Trophoblast cell (in vitro differentiated cells and primary cell): Measurements from ENCODE around the gene HAVCR2.

Experiments used
- DNase-seq, 2 donors: peaks; one replicate each; pipeline ENCODE4 v3.0.0-alpha.2; 2016
- H2AFZ ChIP-seq: 2 replicates; pipeline ENCODE4 v1.6.1; 2013; ENCODE audit warnings: low read length, moderate library complexity, mild to moderate bottlenecking; ENCODE audit not compliant: insufficient read depth, poor library complexity
- H2AK5ac ChIP-seq: 2 replicates; pipeline ENCODE4 v1.6.1; 2013; ENCODE audit warnings: mild to moderate bottlenecking, low read length
- H2BK120ac ChIP-seq: 2 replicates; pipeline ENCODE4 v1.6.1; 2013; ENCODE audit warnings: low read length, mild to moderate bottlenecking, moderate library complexity; ENCODE audit not compliant: insufficient read depth, poor library complexity
- H2BK12ac ChIP-seq: 2 replicates; pipeline ENCODE4 v1.6.1; 2013; ENCODE audit warnings: mild to moderate bottlenecking, low read length, moderate library complexity
- H2BK5ac ChIP-seq: 2 replicates; pipeline ENCODE4 v1.6.1; 2013; ENCODE audit warnings: low read length, low read depth, moderate library complexity, mild to moderate bottlenecking; ENCODE audit not compliant: poor library complexity
- H3K14ac ChIP-seq: 2 replicates; pipeline ENCODE4 v1.6.1; 2013; ENCODE audit warnings: mild to moderate bottlenecking, low read length
- H3K18ac ChIP-seq: 2 replicates; pipeline ENCODE4 v1.6.1; 2013; ENCODE audit warnings: mild to moderate bottlenecking, low read length
- H3K23ac ChIP-seq: 2 replicates; pipeline ENCODE4 v1.6.1; 2013; ENCODE audit warnings: low read length
- H3K27ac ChIP-seq: 2 replicates; pipeline ENCODE4 v1.5.1; 2013; ENCODE audit warnings: low read depth, mild to moderate bottlenecking, inconsistent platforms, low read length, moderate library complexity
- H3K27me3 ChIP-seq: 2 replicates; pipeline ENCODE4 v1.6.1; 2013; ENCODE audit warnings: inconsistent platforms, mild to moderate bottlenecking, low read length, moderate library complexity; ENCODE audit not compliant: insufficient read depth
- H3K36me3 ChIP-seq, 2 experiments: 1 replicate in 1 of 2; 2 replicates in 1 of 2; pipeline ENCODE4 v1.6.1; 2013; ENCODE audit warnings: low read length in 2 of 2, mild to moderate bottlenecking in 2 of 2, moderate library complexity in 1 of 2; ENCODE audit not compliant: insufficient read depth in 2 of 2, control insufficient read depth in 1 of 2
- H3K4ac ChIP-seq: 2 replicates; pipeline ENCODE4 v1.6.1; 2013; ENCODE audit warnings: low read depth, mild to moderate bottlenecking, low read length, moderate library complexity
- H3K4me1 ChIP-seq, 2 experiments: 1 replicate in 1 of 2; 2 replicates in 1 of 2; pipeline ENCODE4 v1.6.1; 2013; ENCODE audit warnings: low read length in 2 of 2, mild to moderate bottlenecking in 2 of 2, moderate library complexity in 1 of 2; ENCODE audit not compliant: insufficient read depth in 2 of 2, control insufficient read depth in 1 of 2
- H3K4me2 ChIP-seq: 2 replicates; pipeline ENCODE4 v1.6.1; 2013; ENCODE audit warnings: inconsistent platforms, mild to moderate bottlenecking, low read length, moderate library complexity
- H3K4me3 ChIP-seq: 2 replicates; pipeline ENCODE4 v1.5.1; 2013; ENCODE audit warnings: mild to moderate bottlenecking, low read depth, low read length, inconsistent platforms
- H3K79me1 ChIP-seq: one replicate; pipeline ENCODE4 v1.6.1; 2013; ENCODE audit warnings: low read length
- H3K79me2 ChIP-seq: 2 replicates; pipeline ENCODE4 v1.6.1; 2013; ENCODE audit warnings: low read length, mild to moderate bottlenecking; ENCODE audit not compliant: control insufficient read depth, insufficient read depth, poor library complexity
- H3K9ac ChIP-seq: 2 replicates; pipeline ENCODE4 v1.6.1; 2013; ENCODE audit warnings: mild to moderate bottlenecking, low read length
- H3K9me3 ChIP-seq: 2 replicates; pipeline ENCODE4 v1.6.1; 2013; ENCODE audit warnings: low read depth, mild to moderate bottlenecking, control low read depth, inconsistent platforms, low read length; ENCODE audit not compliant: insufficient read depth
- H4K12ac ChIP-seq: 2 replicates; pipeline ENCODE4 v1.6.1; 2013; ENCODE audit warnings: low read depth, mild to moderate bottlenecking, low read length, moderate library complexity
- H4K8ac ChIP-seq: 2 replicates; pipeline ENCODE4 v1.6.1; 2013; ENCODE audit warnings: low read depth, mild to moderate bottlenecking, low read length, moderate library complexity
- H4K91ac ChIP-seq: one replicate; pipeline ENCODE4 v1.6.1; 2013; ENCODE audit warnings: low read depth, mild to moderate bottlenecking, low read length, moderate library complexity
- WGBS: extraction: QIAGEN DNeasy Blood & Tissue Kit; methylation state at CpG from one replicate; pipeline ENCODE4 v1.1.7; 2013; ENCODE audit warnings: missing lambda C conversion rate; ENCODE audit not compliant: insufficient read length, insufficient coverage; ENCODE audit errors: extremely low coverage; 5-methylcytosine and 5-hydroxymethylcytosine counted together

HAVCR2 gene

GRCh38 chr5:157051604-157052245 is 57.1 kb downstream of the HAVCR2 start:
- Histone ChIP-seq H3K79me2 (no peaks in the 10 kb centered on the region), H2BK5ac (no peak overlapping the region), H3K9me3 (no peaks in the 10 kb centered on the region), H3K79me1 (peaks cover 18% of the 10 kb centered on the region), H2BK12ac (no peak overlapping the region), H4K8ac (no peak overlapping the region), H3K4me3 (no peak overlapping the region), H3K4me1 (peaks cover 9 to 16% of the 10 kb centered on the region in 2 experiments), H3K36me3 (no peaks in the 10 kb centered on the region), H4K91ac (peak overlapping the region; percentile 16), H3K27me3 (no peaks in the 10 kb centered on the region), H3K27ac (no peak overlapping the region), H3K23ac (no peak overlapping the region), H3K4ac (no peak overlapping the region), H2AK5ac (no peak overlapping the region), H2BK120ac (no peak overlapping the region), H3K18ac (no peak overlapping the region), H4K12ac (no peak overlapping the region), H3K9ac (no peak overlapping the region), H3K4me2 (no peak overlapping the region), H2AFZ (no peak overlapping the region), H3K14ac (no peak overlapping the region)
- DNase-seq = no peak
- no CpG with 5 or more reads among the region's 7 CpGs for WGBS

- Histone ChIP-seq H2BK120ac (peak overlapping the region; percentile 21), H3K4me3 (no peak overlapping the region), H3K18ac (no peak overlapping the region), H3K9me3 (no peaks in the 10 kb centered on the region), H3K36me3 (no peaks in the 10 kb centered on the region), H2BK12ac (peak overlapping the region; percentile 91), H2AK5ac (no peak overlapping the region), H4K12ac (no peak overlapping the region), H3K4ac (no peak overlapping the region), H4K91ac (peak overlapping the region; percentile 50), H3K14ac (no peak overlapping the region), H3K4me2 (peak overlapping the region; percentile 11), H3K79me2 (no peaks in the 10 kb centered on the region), H3K27me3 (no peaks in the 10 kb centered on the region), H3K9ac (no peak overlapping the region), H3K79me1 (peaks cover 18% of the 10 kb centered on the region), H3K23ac (no peak overlapping the region), H4K8ac (peak overlapping the region; percentile 58), H3K4me1 (peaks cover 9 to 20% of the 10 kb centered on the region in 2 experiments), H2BK5ac (peak overlapping the region; percentile 89), H2AFZ (peak overlapping the region; percentile 45), H3K27ac (peak overlapping the region; percentile 91)
- no CpG with 5 or more reads among the region's 5 CpGs for WGBS
- no peak for DNase-seq
These were observed 58.8 kb downstream of the HAVCR2 start for GRCh38 chr5:157050050-157050449.

- no peaks in the 10 kb centered on the region for H3K36me3 ChIP-seq
- DNase-seq = peak; percentile 32 to 45
- H3K79me1 ChIP-seq = peaks cover 18% of the 10 kb centered on the region
- no peak overlapping the region for H3K23ac ChIP-seq
- peak overlapping the region; percentile 21 for H2BK120ac ChIP-seq
- H2AFZ ChIP-seq = no peak overlapping the region
- no peak overlapping the region for H3K4ac ChIP-seq
- no CpG with 5 or more reads among the region's 1 CpG for WGBS
- H3K4me1 ChIP-seq = peaks cover 9 to 20% of the 10 kb centered on the region in 2 experiments
- H3K27ac ChIP-seq = peak overlapping the region; percentile 91
- H4K91ac ChIP-seq = no peak overlapping the region
- H4K8ac ChIP-seq = no peak overlapping the region
- no peak overlapping the region for H3K18ac ChIP-seq
- H3K9ac ChIP-seq = no peak overlapping the region
- H3K4me2 ChIP-seq = peak overlapping the region; percentile 11
- no peaks in the 10 kb centered on the region for H3K27me3 ChIP-seq
- no peaks in the 10 kb centered on the region for H3K9me3 ChIP-seq
- H2AK5ac ChIP-seq = no peak overlapping the region
- H3K79me2 ChIP-seq = no peaks in the 10 kb centered on the region
- no peak overlapping the region for H3K14ac ChIP-seq
- no peak overlapping the region for H2BK12ac ChIP-seq
- no peak overlapping the region for H4K12ac ChIP-seq
- H2BK5ac ChIP-seq = peak overlapping the region; percentile 89
- no peak overlapping the region for H3K4me3 ChIP-seq
These were observed 59.2 kb downstream of the HAVCR2 start for GRCh38 chr5:157049605-157050004.

GRCh38 chr5:157047898-157048297 is 60.9 kb downstream of the HAVCR2 start:
- Histone ChIP-seq H3K36me3 (no peaks in the 10 kb centered on the region), H4K91ac (peak overlapping the region; percentile 87), H3K4me1 (peaks cover 9 to 20% of the 10 kb centered on the region in 2 experiments), H3K4ac (no peak overlapping the region), H3K9ac (no peak overlapping the region), H3K79me1 (peaks cover 18% of the 10 kb centered on the region), H3K18ac (no peak overlapping the region), H3K14ac (no peak overlapping the region), H4K12ac (no peak overlapping the region), H3K27ac (peak overlapping the region; percentile 71), H2BK5ac (peak overlapping the region; percentile 85), H3K4me2 (peak overlapping the region; percentile 4), H3K4me3 (no peak overlapping the region), H3K79me2 (no peaks in the 10 kb centered on the region), H2BK120ac (peak overlapping the region; percentile 29), H3K23ac (no peak overlapping the region), H3K9me3 (no peaks in the 10 kb centered on the region), H2BK12ac (peak overlapping the region; percentile 42), H2AFZ (no peak overlapping the region), H2AK5ac (no peak overlapping the region), H3K27me3 (no peaks in the 10 kb centered on the region), H4K8ac (peak overlapping the region; percentile 66)
- no CpG with 5 or more reads among the region's 5 CpGs for WGBS
- no peak for DNase-seq
